Tibial nerve (tissue), 4 donors: Measurements from ENCODE around the gene IL17F.

Experiments used
- CTCF ChIP-seq, 5 experiments: fragments of 200-600 bp in 3 of 5; fragments of 450-650 bp in 2 of 5; sonication (generic) in 3 of 5; IDR thresholded peaks; one replicate each; pipeline ENCODE4 v1.5.1; 2016 to 2019; ENCODE audit warnings: antibody characterized with exemption in 5 of 5, mild to moderate bottlenecking in 3 of 5, moderate library complexity in 2 of 5
- EP300 ChIP-seq, 2 donors: sonication (generic); formaldehyde crosslinking; IDR thresholded peaks; one replicate each; pipeline ENCODE4 v1.6.1; 2017; ENCODE audit warnings: antibody characterized with exemption in 2 of 2, mild to moderate bottlenecking in 1 of 2
- POLR2A ChIP-seq, 2 donors: fragments of 450-650 bp; IDR thresholded peaks; one replicate each; pipeline ENCODE4 v1.6.1; 2017; ENCODE audit warnings: antibody characterized with exemption in 2 of 2, mild to moderate bottlenecking in 2 of 2, moderate library complexity in 2 of 2

- TF ChIP-seq CTCF (IDR thresholded peaks at IDR 0.05) (no peak), POLR2A (IDR thresholded peaks at IDR 0.05) (no peak), EP300 (IDR thresholded peaks at IDR 0.05) (no peak)
Measured at GRCh38 chr6:52243282-52243893, 912 bp downstream of the IL17F start.
